GM06990 (cell line): ENCODE measurements around the gene COX7A2.

Experiments used
- DNase-seq: peaks from one replicate; pipeline ENCODE4 v3.0.0-alpha.2; 2011; ENCODE audit not compliant: insufficient read length; ENCODE audit errors: extremely low read depth
- H3K27me3 ChIP-seq: replicated peaks from 2 replicates; pipeline ENCODE4 v1.6.0; 2011; ENCODE audit warnings: low read length; ENCODE audit not compliant: control insufficient read depth, insufficient read depth
- H3K36me3 ChIP-seq: 2 replicates; pipeline ENCODE4 v1.5.1; 2011; ENCODE audit warnings: low read length; ENCODE audit not compliant: control insufficient read depth, insufficient read depth
- H3K4me3 ChIP-seq: replicated peaks from 2 replicates; pipeline ENCODE4 v1.5.1; 2011; ENCODE audit warnings: low read depth, mild to moderate bottlenecking, control low read depth, low read length
- TF ChIP-seq, protein P1 (sequence below): IDR thresholded peaks from 2 replicates; pipeline ENCODE4 v1.5.1; 2011; ENCODE audit warnings: low read length, control low read depth, mild to moderate bottlenecking, inconsistent platforms; ENCODE audit not compliant: insufficient read depth, poor library complexity, severe bottlenecking

Gene COX7A2

DNA sequence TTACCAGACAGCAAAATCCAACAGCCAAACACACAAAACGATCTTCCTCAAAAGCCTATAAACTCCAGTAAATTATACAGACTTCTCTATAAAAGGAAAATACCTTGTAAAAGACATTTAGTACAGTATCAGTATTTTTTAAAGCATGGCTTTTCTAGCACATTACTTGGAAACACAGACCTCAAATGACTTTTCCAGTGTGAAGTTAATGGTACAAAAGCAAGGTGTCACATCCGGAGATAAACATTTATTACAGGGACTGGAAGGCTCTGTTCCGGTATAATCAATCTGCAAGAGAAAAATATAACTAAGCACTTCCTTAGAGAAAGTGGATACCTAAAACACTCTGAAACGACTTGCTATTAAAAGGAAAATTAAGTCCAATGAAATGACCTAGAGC is 23.9 kb upstream of the COX7A2 start:
- Histone ChIP-seq H3K36me3 (0 out of 2 replicates have a peak, but pooled peaks cover 1% of the 10 kb centered on the region), H3K27me3 (no peaks in the 10 kb centered on the region), H3K4me3 (no peak overlapping the region)
- TF ChIP-seq, protein P1, sequence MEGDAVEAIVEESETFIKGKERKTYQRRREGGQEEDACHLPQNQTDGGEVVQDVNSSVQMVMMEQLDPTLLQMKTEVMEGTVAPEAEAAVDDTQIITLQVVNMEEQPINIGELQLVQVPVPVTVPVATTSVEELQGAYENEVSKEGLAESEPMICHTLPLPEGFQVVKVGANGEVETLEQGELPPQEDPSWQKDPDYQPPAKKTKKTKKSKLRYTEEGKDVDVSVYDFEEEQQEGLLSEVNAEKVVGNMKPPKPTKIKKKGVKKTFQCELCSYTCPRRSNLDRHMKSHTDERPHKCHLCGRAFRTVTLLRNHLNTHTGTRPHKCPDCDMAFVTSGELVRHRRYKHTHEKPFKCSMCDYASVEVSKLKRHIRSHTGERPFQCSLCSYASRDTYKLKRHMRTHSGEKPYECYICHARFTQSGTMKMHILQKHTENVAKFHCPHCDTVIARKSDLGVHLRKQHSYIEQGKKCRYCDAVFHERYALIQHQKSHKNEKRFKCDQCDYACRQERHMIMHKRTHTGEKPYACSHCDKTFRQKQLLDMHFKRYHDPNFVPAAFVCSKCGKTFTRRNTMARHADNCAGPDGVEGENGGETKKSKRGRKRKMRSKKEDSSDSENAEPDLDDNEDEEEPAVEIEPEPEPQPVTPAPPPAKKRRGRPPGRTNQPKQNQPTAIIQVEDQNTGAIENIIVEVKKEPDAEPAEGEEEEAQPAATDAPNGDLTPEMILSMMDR, result no peak
- no peak for DNase-seq

DNA sequence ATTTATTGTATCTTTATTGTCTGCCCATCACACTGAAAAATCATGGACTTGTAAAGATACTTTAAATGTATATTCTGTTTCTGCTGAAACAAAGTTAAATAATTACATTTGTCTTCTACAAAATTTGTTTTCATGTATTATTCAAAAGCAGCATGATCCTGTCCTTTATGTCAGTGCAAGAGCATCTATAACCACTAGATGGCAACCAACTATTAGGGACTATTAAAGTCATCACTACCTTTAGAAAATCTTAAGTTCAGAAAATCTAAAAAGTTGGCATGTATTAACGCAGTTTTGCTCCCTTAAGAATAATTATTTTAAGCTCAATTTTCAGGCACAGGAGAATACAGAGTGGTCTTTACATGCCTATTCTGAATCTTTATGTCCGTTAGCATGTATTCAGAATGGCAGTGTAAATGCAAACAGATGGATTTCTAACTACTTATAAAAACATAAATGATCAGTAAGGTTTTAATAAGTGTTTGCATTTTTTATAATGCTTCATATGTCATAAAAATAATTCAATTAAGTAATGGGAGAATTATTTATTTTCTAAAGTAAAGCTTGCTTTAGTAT is 23.2 kb upstream of the COX7A2 start:
- H3K4me3 ChIP-seq, result no peak overlapping the region
- TF ChIP-seq, protein P1, result peak; percentile 74
- no peaks in the 10 kb centered on the region for H3K27me3 ChIP-seq
- no peak for DNase-seq
- H3K36me3 ChIP-seq, result peaks cover 2% of the 10 kb centered on the region

DNA sequence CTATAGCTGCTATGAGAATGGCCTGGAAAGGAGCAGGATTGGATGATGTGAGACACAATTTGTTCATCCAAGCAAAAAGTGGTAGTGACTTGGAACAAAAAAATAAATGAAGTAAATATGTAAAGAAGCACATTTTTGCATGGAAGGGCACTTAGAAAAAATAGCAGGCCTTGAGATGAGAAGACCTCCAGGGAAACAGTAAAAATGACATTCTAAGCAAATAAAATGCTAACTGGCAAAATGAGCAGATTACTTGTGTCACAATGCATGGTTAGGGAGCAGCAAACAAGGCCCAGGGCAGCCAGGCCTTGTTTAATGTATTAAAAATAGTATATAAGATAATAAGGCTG is 19.8 kb upstream of the COX7A2 start:
- H3K4me3 ChIP-seq, result no peak overlapping the region
- peaks cover 2% of the 10 kb centered on the region for H3K36me3 ChIP-seq
- no peaks in the 10 kb centered on the region for H3K27me3 ChIP-seq
- TF ChIP-seq, protein P1, result no peak
- no peak for DNase-seq

GRCh38 chr6:75262716-75263400 is 19.3 kb upstream of the COX7A2 start:
- H3K36me3 ChIP-seq, result peaks cover 2% of the 10 kb centered on the region
- no peaks in the 10 kb centered on the region for H3K27me3 ChIP-seq
- no peak for DNase-seq
- H3K4me3 ChIP-seq, result no peak overlapping the region
- TF ChIP-seq, protein P1, result no peak

- no peak overlapping the region for H3K4me3 ChIP-seq
- TF ChIP-seq, protein P1, result no peak
- peaks cover 3% of the 10 kb centered on the region for H3K36me3 ChIP-seq
- no peak for DNase-seq
- no peaks in the 10 kb centered on the region for H3K27me3 ChIP-seq
Measured at GRCh38 chr6:75261299-75261698, 17.7 kb upstream of the COX7A2 start.
